GM19328 (cell line): Measurements from ENCODE around the gene OR4C3.
A peak's percentile ranks its signal among the peaks of the same experiment; 100 is the strongest.
"Not testable (repeated sequence)": the region's sequence is repeated elsewhere in the genome, so short reads cannot be mapped to it uniquely, and the experiment has no call there.

Source experiments
- ATAC-seq: cut with Tn5 transposase; IDR thresholded peaks from one replicate; pipeline ENCODE4 v1.9.1; 2021; ENCODE audit warnings: mild to moderate bottlenecking, moderate library complexity; ENCODE audit not compliant: unreplicated experiment

Gene OR4C3

DNA sequence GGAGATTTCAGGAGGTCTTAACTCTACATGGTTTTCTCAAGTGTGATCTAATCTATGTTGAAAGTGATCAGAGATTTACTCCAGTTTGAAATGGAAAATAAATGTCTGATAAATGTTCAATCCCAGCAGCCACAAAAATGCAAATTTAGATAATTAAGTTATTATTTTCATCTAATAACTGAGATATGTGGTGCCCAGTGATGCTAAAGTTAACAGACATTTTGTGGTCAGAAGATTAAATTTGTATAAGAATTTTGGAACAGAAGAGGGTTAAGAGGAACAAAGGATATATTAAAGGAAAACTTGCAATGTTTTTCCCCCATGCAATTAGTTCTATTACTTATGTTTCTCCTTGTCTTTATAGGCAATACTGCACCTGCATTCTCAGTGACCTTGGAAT lies at the start of gene OR4C3:
OR4C3 (plus strand) TSS at position 301 of the 400 bp plus-strand sequence. CDS start 102 bp downstream, outside the sequence.
- ATAC-seq = not testable (repeated sequence)

GRCh38 chr11:48305923-48306322 lies 18.8 kb upstream of the OR4C3 start, which contains the start of gene OR4S1:
Gene OR4S1 (plus strand): TSS chr11:48306223. CDS start chr11:48306223, 0 bp downstream.
- no peak for ATAC-seq

DNA sequence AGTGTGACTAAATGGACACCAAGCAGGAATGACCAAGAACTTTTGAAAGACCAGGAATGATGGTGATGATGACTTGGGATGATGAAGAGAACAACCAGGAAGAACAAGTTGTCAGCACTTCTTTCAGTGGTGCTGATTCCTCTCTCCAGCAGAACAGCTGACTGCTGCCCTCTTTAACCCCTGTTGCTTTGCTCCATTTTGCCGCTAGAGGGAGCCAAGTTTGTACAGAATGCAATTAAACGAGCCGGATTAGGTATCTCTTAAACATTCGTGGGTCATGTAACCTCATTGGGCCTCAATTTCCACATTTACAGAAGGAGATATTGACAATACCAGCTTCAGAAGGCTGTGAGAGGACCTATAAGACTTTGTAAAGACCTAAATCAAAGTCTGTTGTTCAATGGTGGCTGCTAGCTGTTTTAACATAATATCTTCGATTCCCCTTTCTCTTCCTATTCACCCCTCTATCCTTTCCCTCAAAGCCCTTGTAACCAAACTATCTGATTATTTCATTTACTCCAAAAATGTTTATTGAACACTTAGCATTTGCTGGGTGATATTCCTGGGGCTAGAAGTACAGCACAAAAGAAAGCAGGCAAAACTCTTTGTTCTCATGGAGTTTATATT lies 16.8 kb upstream of the OR4C3 start:
- peak; percentile 86 for ATAC-seq

- ATAC-seq = not testable (repeated sequence)
Observed at GRCh38 chr11:48313590-48313989, 11.1 kb upstream of the OR4C3 start.

GRCh38 chr11:48319813-48320212 lies 4.9 kb upstream of the OR4C3 start:
- ATAC-seq = not testable (repeated sequence)

DNA sequence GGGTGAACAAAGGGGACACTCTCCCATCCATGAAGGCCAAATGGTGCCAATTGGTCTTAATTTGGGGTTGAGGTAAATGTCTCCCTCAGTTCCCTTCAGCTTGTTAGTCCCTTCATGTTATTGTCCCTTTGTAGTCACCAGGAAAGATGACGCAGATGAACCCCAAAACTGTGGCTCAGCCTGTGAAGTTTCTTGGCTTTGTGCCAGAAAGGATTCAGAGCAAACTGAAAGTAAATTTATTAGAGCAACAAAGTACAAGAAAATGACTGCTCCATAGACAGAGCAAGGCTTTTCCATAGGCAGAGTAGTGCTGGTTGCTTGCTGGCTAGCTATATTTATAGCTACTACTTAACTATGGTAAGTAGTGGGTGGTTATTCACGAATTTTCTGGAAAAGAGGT lies 16.7 kb downstream of the OR4C3 start:
- no peak for ATAC-seq

DNA sequence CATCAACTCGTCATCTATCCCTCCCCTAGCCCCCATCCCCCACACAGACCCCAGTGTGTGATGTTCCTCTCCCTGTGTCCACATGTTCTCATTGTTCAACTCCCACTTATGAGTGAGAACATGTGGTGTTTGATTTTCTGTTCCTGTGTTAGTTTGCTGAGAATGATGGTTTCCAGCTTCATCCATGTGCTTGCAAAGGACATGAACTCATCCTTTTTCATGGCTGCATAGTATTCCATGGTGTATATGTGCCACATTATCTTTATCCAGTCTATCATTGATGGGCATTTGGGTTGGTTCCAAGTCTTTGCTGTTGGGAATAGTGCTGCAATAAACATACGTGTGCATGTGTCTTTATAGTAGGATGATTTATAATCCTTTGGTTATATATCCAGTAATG lies 17.8 kb downstream of the OR4C3 start:
- ATAC-seq = not testable (repeated sequence)

GRCh38 chr11:48346286-48346685 lies 21.6 kb downstream of the OR4C3 start:
- ATAC-seq = not testable (repeated sequence)

DNA sequence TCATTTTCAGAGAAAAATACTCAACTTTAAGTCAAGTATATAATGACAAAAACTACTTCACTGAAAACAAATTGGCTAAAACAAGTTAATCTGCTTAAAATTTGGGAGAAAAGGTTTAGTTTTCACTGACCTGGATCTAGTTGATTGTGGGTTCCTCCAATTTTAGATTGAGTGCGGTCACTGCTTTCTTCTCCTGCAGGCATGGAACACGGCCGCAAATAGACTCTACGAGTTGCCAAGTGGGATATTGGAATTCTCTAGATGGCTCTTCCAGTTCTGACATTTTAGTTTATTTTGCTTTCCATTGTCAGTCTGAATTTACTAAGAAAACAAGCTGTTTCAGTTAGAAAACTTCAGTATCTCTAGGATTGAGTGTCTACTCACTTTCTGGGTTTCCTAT lies 29.3 kb downstream of the OR4C3 start:
- no peak for ATAC-seq

GRCh38 chr11:48354677-48355076 lies 30.0 kb downstream of the OR4C3 start:
- ATAC-seq = no peak

DNA sequence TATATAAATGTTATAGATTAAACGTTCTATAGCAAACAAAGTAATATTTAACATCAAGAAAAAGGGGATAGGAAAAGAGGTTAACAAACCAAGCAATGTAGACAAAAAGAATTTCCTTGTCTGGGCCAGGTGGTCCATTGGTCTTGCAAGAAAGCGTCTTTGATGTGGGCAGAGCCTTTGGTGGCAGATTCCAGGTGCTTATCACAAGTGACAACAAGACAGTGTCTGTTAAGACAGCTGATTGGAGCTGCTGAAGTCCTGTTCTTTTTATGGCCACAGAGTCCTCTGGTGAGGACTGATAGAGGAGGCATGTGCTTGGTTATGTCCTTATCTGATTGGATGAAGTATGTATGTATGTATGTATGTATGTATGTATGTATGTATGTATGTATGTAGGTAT lies 36.6 kb downstream of the OR4C3 start:
- not testable (repeated sequence) for ATAC-seq

DNA sequence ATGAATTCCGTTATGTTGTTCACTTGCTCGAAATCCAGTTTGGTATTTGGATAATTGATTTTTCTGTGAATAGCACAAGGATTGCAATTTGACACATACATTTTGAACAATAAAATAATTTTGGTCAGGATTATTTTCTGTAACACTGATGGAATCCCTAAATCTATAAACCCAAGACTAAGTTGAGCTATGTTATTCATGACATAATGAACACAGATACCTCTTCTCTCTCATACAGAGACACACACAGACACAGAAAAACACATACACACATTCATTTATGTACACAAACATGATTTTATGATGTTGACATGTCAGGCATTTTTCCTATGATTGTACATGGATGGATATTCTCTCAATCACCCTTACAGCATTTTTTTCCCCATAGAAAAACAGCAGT lies 41.6 kb downstream of the OR4C3 start, which contains the start of gene OR4C5:
OR4C5 (minus strand) TSS at position 101 of the 400 bp plus-strand sequence; CDS start at position 101, 0 bp downstream.
- ATAC-seq = no peak
